Measurements from ENCODE around the gene BCL10.
"Not testable (repeated sequence)": the region's sequence is repeated elsewhere in the genome, so short reads cannot be mapped to it uniquely, and the experiment has no call there.

The BCL10 gene

DNA sequence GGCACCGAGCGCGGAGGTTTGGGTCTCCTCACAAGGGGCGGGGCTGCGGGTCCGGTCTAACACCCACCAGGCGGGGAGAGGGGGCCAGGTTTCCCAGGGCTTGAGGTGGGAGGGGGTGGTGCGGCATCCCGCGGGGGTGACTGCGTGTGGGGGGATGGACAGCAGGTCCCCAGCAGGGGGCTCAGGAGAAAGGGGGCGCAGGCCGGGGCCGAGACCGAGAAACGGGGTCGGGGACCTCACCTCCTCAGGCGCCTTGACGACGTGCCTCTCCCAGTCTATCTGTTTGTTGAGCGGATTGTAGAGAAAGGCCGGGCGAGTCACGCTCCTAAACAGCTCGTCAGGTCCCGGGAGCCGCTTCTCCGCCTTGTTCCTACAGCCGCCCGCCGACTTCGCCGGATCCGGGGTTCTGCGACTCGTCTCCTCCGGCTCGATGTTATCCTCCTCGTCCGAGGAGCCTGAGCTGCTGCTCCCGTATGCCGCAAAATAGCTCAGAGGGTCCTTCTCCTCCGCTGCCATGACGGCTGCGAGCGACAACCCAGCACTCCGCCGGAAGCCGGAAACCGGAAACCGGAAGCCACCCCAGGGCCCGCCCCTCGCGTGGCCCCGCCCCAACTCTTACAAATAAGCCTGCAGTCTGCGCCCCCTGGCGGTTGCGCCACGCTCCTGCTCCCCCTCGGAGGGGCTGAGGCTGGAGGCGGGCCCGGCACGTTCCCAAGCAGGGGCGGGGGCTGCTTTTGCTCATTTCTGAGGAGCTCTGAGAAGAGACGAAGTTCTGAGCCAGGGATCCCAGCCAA, 17.1 kb downstream of the BCL10 start, which contains the start of gene C1orf52:
C1orf52 (minus strand) TSS at position 545 of the 794 bp plus-strand sequence; CDS start at position 516, 29 bp downstream.
- H3K4me3 ChIP-seq (ENCODE audit: low read depth in 1 of 2, low read length in 2 of 2): peak within 1 kb of the TSS; percentile 81 to 92
- peaks cover 15% of the 10 kb centered on the region; the same call in 1 of the 2 replicates for H4K20me1 ChIP-seq (ENCODE audit: insufficient read depth, low read length)
- peak within 1 kb of the TSS; percentile 84 for H3K27ac ChIP-seq (ENCODE audit: low read length)

GRCh38 chr1:85258536-85259117, 17.8 kb downstream of the BCL10 start:
- Histone ChIP-seq H3K9ac (ENCODE audit: low read depth, low read length) (peak overlapping the region; percentile 76), H4K20me1 (ENCODE audit: insufficient read depth, low read length) (peaks cover 19% of the 10 kb centered on the region; the same call in 1 of the 2 replicates), H3K79me2 (ENCODE audit: insufficient read depth, low read length) (peaks cover 47% of the 10 kb centered on the region), H3K4me3 (ENCODE audit: low read depth in 1 of 2, low read length in 2 of 2) (peak overlapping the region; percentile 81 to 92), H3K9me3 (ENCODE audit: insufficient read depth, low read length, severe bottlenecking) (no peaks in the 10 kb centered on the region), H3K36me3 (ENCODE audit: insufficient read depth, low read length) (peaks cover 34% of the 10 kb centered on the region), H3K27me3 (ENCODE audit: insufficient read depth, low read length, poor library complexity) (no peaks in the 10 kb centered on the region), H3K27ac (ENCODE audit: low read length) (peak overlapping the region; percentile 84), H2AFZ (ENCODE audit: low read depth, low read length) (0 out of 2 replicates have a peak overlapping the region, but pooled peaks have one; percentile 99), H3K4me1 (ENCODE audit: insufficient read depth, low read length) (peaks cover 44% of the 10 kb centered on the region), H3K4me2 (ENCODE audit: insufficient read depth, low read length) (peak overlapping the region; percentile 84)
- ATAC-seq (ENCODE audit: insufficient read depth, low read depth): no peak
- DNase-seq: no peak
- TF ChIP-seq EZH2 (IDR thresholded peaks at IDR 0.05; ENCODE audit: borderline replicate concordance, low read depth, low read length, severe bottlenecking): no peak
- TF ChIP-seq, protein P1, sequence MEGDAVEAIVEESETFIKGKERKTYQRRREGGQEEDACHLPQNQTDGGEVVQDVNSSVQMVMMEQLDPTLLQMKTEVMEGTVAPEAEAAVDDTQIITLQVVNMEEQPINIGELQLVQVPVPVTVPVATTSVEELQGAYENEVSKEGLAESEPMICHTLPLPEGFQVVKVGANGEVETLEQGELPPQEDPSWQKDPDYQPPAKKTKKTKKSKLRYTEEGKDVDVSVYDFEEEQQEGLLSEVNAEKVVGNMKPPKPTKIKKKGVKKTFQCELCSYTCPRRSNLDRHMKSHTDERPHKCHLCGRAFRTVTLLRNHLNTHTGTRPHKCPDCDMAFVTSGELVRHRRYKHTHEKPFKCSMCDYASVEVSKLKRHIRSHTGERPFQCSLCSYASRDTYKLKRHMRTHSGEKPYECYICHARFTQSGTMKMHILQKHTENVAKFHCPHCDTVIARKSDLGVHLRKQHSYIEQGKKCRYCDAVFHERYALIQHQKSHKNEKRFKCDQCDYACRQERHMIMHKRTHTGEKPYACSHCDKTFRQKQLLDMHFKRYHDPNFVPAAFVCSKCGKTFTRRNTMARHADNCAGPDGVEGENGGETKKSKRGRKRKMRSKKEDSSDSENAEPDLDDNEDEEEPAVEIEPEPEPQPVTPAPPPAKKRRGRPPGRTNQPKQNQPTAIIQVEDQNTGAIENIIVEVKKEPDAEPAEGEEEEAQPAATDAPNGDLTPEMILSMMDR (IDR thresholded peaks at IDR 0.05; ENCODE audit: borderline replicate concordance, extremely low read depth, low read length, poor library complexity, severe bottlenecking): peak; percentile 16

More for the DNA sequence above, 17.1 kb downstream of the BCL10 start, which contains the start of gene C1orf52:
- no peak for TF ChIP-seq EZH2 (IDR thresholded peaks at IDR 0.05; ENCODE audit: borderline replicate concordance, low read depth, low read length, severe bottlenecking)
- TF ChIP-seq, protein P1 (IDR thresholded peaks at IDR 0.05; ENCODE audit: borderline replicate concordance, extremely low read depth, low read length, poor library complexity, severe bottlenecking): peak; percentile 96
- peaks cover 43% of the 10 kb centered on the region for H3K4me1 ChIP-seq (ENCODE audit: insufficient read depth, low read length)
- ATAC-seq (ENCODE audit: insufficient read depth, low read depth) (peak; percentile 92), DNase-seq (peak; percentile 94)
- no peaks in the 10 kb centered on the region for H3K9me3 ChIP-seq (ENCODE audit: insufficient read depth, low read length, severe bottlenecking)
- H3K36me3 ChIP-seq (ENCODE audit: insufficient read depth, low read length): peaks cover 33% of the 10 kb centered on the region
- no peaks in the 10 kb centered on the region for H3K27me3 ChIP-seq (ENCODE audit: insufficient read depth, low read length, poor library complexity)
- peak within 1 kb of the TSS; percentile 84 for H3K4me2 ChIP-seq (ENCODE audit: insufficient read depth, low read length)
- H2AFZ ChIP-seq (ENCODE audit: low read depth, low read length): peak within 1 kb of the TSS; percentile 99
- H3K79me2 ChIP-seq (ENCODE audit: insufficient read depth, low read length): peaks cover 42% of the 10 kb centered on the region
- H3K9ac ChIP-seq (ENCODE audit: low read depth, low read length): peak within 1 kb of the TSS; percentile 76

DNA sequence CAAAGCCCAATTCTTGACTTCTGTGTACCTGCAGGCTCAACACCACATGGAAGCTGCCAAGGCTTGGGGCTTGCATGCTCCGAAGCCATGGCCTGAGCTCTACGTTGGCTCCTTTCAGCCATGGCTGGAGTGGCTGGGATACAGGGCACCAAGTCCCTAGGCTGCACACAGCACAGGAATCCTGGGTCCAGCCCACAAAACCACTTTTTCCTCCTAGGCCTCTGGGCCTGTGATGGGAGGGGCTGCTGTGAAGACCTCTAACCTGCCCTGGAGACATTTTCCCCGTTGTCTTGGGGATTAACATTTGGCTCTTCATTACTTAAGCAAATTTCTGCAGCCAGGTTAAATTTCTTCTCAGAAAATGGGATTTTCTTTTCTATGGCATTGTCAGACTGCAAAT, 27.4 kb downstream of the BCL10 start:
- not testable (repeated sequence) for H3K4me3 ChIP-seq (ENCODE audit: low read depth in 1 of 2, low read length in 2 of 2); H3K4me2 ChIP-seq (ENCODE audit: insufficient read depth, low read length); DNase-seq; H3K27ac ChIP-seq (ENCODE audit: low read length); H3K27me3 ChIP-seq (ENCODE audit: insufficient read depth, low read length, poor library complexity); H3K9me3 ChIP-seq (ENCODE audit: insufficient read depth, low read length, severe bottlenecking); H3K79me2 ChIP-seq (ENCODE audit: insufficient read depth, low read length); H4K20me1 ChIP-seq (ENCODE audit: insufficient read depth, low read length); H3K9ac ChIP-seq (ENCODE audit: low read depth, low read length); H2AFZ ChIP-seq (ENCODE audit: low read depth, low read length); ATAC-seq (ENCODE audit: insufficient read depth, low read depth)
- Histone ChIP-seq H3K4me1 (ENCODE audit: insufficient read depth, low read length) (peaks cover 22% of the 10 kb centered on the region), H3K36me3 (ENCODE audit: insufficient read depth, low read length) (peaks cover 36% of the 10 kb centered on the region)

GRCh38 chr1:85245891-85246290, 30.5 kb downstream of the BCL10 start:
- no peaks in the 10 kb centered on the region for H3K79me2 ChIP-seq (ENCODE audit: insufficient read depth, low read length)
- no peaks in the 10 kb centered on the region for H3K9me3 ChIP-seq (ENCODE audit: insufficient read depth, low read length, severe bottlenecking)
- TF ChIP-seq, protein P1 (IDR thresholded peaks at IDR 0.05; ENCODE audit: borderline replicate concordance, extremely low read depth, low read length, poor library complexity, severe bottlenecking): no peak
- no peak for TF ChIP-seq EZH2 (IDR thresholded peaks at IDR 0.05; ENCODE audit: borderline replicate concordance, low read depth, low read length, severe bottlenecking)
- peaks cover 28% of the 10 kb centered on the region for H3K4me1 ChIP-seq (ENCODE audit: insufficient read depth, low read length)
- no peak overlapping the region for H3K4me3 ChIP-seq (ENCODE audit: low read depth in 1 of 2, low read length in 2 of 2)
- no peak overlapping the region for H2AFZ ChIP-seq (ENCODE audit: low read depth, low read length)
- DNase-seq: no peak
- no peaks in the 10 kb centered on the region for H3K27me3 ChIP-seq (ENCODE audit: insufficient read depth, low read length, poor library complexity)
- no peak overlapping the region for H3K4me2 ChIP-seq (ENCODE audit: insufficient read depth, low read length)
- H3K27ac ChIP-seq (ENCODE audit: low read length): no peak overlapping the region
- no peak overlapping the region for H3K9ac ChIP-seq (ENCODE audit: low read depth, low read length)
- H3K36me3 ChIP-seq (ENCODE audit: insufficient read depth, low read length): 0 out of 2 replicates have a peak, but pooled peaks cover 6% of the 10 kb centered on the region
- H4K20me1 ChIP-seq (ENCODE audit: insufficient read depth, low read length): no peaks in the 10 kb centered on the region
- ATAC-seq (ENCODE audit: insufficient read depth, low read depth): no peak
